GM19438 (cell line): ENCODE measurements around the gene RASGRF2.

Experiments
- ATAC-seq: cut with Tn5 transposase; IDR thresholded peaks from one replicate; pipeline ENCODE4 v1.9.1; 2021; ENCODE audit warnings: low read depth; ENCODE audit not compliant: unreplicated experiment

The RASGRF2 gene

DNA sequence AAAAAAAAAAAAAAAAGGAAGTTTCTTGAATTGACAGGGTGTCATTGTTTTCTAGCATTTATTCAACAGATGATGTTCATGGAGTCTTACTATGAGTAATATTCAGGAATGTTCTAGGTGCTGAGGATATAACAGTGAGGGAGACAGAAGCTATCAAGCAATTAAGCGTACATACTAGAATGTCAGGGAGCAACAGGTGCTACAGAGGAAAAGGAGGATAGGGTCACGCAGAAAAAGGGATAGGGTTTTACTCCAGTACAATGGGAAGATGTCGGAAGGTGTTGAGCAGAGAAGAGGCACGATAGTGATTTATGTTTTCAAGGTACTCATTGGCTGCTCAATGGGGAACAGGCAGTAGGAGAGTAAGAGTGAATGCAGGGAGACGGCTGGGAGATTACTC, 6.6 kb upstream of the RASGRF2 start:
- no peak for ATAC-seq

DNA sequence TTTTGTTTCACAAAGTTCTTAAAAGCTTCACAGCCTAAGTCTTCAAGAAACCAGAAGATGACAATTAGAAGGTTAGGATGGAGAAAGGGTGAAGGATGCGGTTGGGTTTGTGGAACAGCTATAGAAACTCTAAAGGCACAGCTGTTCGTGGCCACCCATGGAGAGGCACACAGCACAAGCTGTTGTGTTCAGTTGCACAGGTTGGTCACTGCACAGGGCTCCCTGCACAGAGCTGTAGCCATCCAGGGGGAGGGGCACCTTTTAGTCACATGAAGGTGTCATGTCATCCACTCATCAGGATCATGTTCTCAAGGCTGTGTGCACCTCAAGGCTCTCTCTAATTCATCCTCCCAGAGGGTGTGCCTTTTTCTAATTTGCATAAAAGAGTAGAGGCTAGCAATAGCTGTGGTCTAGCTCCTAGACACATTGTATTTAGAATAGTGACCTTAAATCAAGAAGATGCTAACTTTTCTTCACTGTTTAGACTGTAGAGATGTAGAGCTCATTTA, 5.0 kb upstream of the RASGRF2 start:
- ATAC-seq, result no peak

DNA sequence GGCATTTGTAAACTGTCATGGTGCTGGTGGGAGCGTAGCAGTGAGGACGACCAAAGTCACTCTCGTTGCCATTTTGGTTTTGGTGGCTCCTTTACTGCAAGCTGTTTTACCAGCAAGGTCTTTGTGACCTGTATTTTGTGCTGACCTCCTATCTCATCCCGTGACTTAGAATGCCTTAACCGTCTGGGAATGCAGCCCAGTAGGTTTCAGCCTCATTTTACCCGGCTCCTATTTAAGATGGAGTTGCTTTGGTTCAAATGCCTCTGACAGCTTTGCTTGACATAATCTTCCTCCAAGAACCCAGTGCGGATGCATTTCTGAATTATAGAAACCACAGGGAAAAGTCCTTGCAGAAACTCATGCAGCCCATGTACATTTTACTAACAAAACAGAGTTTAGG, 3.9 kb upstream of the RASGRF2 start:
- ATAC-seq, result no peak

DNA sequence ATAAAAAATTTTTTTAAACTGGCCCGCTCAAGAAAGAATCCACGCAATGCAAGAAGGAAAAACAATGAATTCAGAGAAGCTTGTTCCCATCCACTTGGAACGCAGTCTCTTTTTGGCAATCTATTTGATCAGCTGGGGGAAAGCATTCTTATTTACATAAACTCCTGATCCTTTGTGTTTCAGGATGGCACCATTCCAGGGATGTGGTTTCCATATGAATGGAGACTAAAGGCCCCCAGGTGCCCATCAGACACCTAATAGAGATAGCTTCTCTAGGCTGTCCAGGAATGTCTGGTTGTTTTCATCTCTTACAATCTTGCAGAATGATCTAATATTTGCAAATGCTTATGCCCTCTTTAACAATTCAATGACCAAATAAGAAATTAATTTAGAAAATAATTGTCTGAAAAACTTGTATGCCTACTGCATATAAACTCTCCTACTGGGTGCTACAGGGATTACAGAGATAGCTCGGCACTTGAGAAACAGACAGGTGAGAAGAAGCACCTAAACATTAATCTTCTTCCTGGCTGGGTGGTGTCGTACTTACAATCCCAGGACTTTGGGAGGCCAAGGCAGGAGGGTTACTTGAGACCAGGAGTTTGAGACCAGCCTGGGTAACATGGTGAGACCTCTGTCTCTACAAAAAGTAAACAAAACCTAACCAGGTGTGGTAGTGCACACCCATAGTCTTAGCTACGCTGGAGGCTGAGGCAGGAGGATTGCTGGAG, 3.0 kb upstream of the RASGRF2 start:
- no peak for ATAC-seq

DNA sequence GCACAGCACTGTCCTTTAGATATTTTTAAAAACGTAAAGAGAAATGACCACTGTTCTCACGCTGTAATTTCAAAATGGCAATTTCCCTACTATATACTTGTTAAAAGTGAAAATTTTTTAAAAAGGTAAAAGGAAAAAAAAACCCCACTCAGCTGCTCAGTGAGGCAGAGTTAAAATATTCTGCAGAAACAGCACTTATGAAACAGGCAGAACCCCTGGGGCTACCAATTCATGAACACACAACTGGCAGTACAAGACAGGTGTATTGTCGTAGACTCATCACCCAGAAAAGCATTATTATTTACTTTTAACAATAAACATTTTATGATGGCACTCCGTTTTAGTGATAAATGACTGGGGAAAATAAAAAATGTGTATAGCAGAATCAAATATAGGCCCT, 1.5 kb upstream of the RASGRF2 start:
- ATAC-seq, result no peak

DNA sequence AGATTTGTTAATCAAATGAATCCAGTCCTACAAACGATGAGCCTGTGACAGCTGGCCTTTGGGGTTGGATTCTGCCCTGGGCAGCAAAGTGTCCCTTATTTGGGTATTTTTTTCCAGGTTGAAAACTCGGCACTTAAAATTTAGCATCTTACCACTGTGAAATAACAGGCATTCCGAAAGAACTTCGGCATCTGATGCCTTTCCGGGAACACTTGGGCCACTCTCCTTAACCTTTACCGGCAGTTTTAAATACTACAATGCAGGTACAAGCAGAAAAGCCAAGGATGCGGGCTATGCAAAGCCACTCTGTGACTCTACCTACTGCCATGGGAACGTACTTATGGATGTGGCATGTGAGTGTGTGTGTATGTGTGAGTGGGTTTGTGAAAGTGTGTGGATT, 1.0 kb upstream of the RASGRF2 start:
- no peak for ATAC-seq

DNA sequence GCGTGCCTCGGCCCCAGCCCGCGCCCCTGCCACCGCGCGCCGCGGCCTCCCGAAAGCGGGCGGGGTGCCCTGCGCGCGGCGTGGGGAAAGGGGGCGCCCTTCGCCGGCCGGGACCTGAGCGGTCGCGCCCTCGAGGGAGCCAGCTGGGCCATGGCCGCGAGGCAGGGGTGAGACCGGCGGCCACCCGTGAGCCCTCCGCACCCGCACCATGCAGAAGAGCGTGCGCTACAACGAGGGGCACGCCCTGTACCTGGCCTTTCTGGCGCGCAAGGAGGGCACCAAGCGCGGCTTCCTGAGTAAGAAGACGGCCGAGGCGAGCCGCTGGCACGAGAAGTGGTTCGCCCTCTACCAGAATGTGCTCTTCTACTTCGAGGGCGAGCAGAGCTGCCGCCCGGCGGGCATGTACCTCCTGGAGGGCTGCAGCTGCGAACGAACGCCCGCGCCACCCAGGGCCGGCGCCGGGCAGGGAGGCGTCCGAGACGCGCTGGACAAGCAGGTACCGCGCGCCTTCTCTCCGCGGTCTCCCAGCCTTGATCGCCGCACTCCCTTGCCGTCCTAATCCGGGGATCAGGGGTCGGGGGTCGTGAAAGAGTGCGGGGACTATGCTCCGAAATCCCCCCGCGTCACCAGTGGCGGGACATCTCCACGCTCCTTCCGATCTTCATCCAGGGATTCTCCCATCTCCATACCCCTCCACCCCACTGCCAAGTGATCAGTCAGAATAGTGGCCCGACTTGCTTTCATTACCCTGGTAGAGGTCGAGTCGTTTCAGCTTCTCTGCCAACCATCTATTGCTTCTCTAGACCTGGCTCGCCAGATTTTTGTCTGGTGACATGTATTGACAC, 590 bp downstream of the RASGRF2 start:
- no peak for ATAC-seq

DNA sequence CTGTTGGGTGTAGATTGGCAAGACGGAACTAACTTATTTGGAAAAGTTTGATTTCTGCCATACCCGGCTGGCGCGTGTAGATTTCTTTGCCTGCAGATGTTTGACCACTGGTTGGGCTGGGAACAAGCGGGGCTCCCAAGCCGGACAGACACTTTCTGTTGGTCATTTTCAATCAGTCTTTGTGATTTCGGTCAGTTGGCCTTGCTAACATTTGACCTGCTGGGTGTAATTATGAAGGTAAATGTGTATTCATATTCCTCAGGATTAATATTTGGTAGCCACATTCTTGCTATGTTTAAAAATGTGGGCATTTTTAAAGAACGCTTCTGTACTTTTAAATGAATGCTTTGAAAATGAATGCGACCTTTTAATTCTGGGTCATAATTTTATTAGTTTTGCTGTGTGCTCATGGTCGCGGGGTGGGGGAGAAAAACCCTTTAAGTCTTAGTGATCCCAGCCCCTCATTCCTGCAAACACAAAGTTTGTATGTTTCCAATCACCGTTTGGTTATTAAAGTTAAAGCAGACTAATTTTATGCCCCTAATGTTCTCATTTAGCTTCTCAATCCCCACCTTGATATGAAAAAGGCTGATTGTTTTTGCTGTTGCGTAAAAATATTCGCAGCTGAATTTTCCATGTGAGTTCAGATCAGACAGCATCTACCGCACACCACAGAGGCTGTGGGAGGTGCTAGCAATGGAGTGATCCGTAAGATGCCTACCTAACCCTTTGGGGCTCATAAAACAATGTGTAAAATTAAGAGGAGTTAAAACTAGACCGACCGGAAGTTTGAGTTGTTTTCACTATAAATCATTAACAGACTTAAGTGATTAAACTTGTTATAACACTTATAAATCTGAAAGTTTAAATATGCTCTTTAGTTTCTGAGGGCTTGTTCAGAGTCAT, 1.5 kb downstream of the RASGRF2 start:
- ATAC-seq, result no peak

DNA sequence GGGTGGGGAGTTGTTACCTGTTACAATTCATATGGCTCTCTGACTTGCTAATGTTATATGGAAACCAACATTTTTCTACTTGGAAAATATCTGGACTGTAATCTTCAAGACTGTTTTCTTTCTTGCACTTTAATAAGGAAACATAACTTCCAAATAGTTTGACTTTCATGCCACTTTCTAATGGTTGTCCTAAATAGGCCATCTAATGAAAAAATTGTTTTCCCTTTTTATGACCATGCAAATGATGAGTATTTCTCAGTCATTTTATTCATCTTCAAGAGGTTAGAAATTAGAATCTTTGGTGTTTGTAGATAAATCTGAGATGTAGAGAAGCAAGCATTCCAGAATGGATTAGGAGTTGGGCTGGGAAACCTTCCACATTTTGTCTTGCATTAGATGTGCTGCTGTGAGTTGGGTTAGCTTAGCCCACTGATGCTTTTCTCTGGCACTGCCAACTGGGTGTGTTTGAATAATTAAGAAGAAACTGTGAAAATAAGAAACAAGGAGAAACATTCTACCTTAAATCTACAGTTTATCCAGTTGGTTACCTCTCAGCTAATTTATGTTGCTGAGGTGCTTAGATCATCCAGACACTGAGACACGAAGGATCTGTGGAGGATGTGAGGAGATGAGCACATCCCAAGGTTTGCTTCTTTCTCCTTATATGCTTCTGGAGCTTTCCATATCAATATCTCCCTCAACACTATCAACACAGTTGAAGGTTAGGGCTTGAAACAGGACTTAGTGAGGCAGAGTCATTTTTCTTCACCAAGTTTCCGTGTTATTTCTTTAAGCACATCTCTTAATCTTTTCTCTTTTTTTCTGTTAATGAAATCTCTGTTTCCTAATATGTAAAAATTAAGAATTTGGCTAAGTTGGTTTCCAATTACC, 2.7 kb downstream of the RASGRF2 start:
- ATAC-seq, result no peak

DNA sequence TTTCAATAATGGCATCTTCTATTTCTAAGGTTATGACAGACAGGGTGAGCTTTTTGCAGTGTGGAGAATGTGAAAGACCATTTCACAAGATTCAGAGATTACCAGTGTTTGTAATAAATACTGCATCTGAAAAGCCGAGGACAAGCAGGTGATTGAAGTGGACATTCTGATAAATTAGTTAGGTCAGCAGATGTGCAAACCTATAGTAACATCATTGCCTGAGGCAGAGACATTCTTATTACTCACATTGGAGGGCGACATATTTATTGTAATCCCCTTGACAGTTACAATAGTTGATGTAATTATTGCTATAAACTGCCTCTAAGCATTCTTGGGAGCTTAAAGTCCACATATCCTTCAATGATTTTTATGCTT, 3.3 kb downstream of the RASGRF2 start:
- ATAC-seq, result no peak

DNA sequence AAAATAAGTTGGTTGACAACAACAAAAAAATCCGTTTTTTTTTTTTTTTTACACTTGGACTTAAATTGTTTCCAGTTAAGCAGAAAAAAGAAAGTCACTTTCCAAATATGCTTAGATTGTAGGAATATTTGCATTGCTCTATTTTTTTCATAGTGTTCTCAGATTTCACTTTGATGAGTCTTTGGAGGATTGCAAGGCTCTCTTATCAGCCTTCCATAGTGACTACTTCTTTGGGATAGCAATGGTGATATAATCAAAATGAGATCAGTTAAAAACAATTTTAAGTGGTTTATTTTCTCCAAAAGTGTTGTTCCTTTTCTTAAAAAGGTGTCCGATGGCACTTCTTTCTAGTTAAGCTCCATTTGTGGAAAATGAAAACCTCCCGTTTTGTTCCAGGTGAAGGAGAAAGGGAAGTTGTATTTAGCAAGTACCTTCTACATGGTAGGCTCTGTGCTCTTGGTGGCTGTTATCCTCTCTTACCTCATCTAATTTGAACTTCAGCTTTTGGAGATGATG, 3.9 kb downstream of the RASGRF2 start:
- ATAC-seq, result no peak

DNA sequence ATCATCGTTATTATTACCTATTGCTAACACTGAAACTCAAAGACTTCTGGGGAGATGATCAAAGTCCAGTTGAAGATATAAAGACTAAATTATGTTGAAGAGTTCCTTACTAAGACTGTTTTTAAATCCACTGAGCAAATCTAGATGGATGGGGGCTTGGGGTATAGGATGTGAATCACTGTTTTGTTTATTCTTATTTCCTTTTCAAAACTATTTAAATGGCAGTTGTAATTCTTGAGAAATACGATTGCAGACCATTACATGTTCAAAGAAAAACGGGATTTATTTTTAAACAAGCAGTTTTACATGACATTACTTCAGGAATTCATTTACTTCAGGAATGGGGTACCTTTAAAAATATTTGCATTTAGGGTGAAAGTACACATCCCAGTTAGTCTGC, 4.3 kb downstream of the RASGRF2 start:
- ATAC-seq, result no peak

DNA sequence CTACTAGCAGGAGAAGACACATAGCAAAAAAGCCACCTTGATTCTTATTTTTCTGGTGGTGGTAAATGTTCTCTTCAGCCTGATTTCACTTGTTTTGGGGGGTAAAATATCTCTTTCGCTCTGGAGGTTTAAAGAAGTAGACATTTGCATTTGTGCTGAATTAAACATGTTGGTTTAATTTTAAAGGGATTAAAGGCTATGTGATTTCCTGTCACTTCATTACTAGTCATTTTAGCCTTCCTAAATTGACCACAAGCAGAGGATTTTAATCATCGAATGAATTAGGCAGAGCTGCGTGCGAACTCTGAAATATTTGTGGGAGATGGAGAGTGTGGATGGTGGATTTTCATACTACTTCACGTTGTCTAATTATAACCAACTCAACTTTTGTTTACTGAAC, 4.8 kb downstream of the RASGRF2 start:
- ATAC-seq, result no peak

DNA sequence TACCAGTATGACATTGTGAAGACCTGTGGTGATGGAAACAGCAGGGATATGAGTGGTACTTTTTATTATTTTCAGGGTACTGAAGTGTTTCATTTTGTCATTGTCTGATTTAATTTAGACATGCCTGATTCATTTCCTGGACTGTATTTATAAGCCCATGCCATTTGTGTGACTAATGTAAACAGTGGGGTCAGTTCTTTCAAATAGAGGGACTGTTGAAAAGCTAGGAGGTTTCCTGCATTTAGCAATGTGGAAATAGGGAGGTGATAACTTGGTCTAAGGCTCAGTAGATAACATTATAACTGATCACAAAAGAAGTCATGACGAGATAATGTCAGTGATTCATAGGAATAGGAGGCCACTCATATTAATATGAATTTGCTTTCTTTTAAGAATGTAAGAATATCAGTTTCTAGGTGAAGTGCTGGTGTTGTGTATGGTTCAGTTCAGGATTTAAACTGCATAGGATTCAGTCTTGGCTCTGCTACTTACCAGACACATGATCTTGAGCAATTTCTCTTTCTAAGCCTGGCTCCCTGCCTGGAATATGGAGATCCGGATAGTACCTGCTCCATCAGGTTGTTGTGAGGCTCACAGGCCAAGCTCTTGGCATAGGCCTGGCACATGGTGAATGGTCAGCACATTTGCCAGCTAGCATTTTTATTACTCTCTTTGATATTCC, 7.5 kb downstream of the RASGRF2 start:
- no peak for ATAC-seq

DNA sequence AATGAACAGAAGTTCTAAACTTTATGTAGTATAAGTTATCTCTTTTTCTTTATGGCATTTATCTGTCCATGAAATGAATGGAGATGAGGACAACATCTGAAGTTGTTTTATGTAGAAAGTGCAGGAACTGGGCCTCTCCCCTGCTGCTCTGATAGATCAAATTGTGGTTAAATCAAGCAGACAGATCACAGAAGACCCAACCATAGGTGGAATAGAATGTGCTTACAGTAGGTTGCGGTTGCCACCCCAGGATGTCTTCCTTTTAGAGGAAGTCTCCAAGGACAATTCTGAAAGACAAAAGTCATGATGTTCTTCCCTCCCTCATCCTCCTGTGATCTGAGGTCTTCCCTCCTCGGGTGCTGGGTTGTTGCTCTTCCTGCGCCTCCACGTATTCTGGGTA, 12.9 kb downstream of the RASGRF2 start:
- ATAC-seq, result no peak

DNA sequence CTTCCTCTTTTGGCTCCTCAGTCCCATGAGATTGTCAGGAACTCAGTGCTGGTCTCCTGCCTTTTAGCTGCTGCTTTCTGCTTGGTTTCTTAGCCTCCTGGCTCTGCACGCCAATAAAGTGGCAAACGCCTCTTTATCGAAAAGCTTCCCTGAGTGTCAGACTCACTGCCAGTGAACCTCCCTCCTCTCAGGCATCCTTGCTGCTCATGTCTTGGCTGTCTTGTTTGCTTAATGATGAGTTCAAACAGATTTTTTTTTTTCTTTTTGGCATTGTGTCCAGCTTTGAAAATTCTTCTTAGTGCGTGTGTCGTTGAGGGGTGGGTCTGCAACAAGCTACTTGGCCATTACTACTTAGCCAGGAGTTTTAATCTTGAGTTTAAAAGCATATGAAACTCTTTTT, 14.9 kb downstream of the RASGRF2 start:
- ATAC-seq, result no peak

DNA sequence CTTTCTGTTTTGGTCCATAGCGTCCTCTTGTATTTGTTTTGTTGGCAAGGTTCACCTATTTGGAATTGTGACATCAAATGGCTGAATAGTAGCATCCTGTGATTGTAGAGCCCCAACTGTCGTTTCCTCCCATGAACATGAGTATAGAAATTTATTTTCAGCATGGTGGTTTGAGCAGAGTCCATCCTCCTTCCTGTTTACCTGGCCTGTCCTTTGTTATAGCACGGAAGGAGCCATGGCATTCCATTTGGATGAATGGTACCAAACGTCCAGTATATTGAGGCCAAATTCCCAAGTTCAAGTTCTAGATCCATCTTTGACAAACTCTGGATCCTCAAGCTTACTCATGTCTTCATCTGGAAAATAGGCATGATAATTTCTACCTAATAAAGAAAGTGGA, 16.8 kb downstream of the RASGRF2 start:
- no peak for ATAC-seq

DNA sequence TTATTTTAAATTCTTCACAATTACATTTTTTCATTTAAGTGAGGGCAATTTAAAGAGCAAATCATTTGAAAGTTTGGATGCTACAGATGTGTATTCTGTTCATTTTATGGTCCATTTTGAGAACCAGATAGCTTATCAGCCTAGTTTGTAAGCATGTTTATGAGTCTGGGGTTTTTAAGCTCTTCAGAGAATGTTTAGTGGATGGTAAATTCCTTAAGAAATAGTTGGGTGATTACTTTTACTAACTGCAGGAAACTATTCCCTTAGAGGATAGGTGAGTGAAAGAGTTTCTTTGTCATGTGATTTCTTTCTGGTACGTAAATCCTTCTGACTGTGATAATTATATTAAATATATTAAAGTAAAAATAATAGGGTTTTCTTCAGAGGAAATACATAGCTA, 17.6 kb downstream of the RASGRF2 start:
- no peak for ATAC-seq

DNA sequence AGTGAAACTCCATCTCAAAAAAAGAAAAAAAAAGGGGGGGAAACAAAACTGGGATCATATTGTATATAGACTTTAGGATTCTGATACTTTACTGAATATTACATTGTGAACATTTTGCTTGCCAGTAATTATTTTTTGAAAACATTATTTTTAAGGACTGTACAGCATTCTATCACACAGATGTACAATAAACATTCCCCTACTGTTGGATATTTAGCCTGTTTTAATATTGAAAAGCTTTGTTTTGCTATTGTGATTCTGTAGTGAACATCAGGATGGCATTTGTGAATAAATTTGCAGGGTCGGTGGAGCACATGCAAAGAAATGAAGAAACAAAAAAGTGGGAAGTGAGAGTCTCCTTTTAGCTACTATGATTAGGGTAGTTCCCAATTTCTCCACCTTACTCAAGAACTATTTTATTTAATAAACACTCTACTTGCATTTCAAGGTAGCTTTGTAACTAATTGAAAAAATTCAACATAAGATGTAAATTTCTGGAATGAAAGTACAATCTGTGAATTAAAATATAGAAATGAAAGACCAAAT, 18.7 kb downstream of the RASGRF2 start:
- no peak for ATAC-seq
